Measurements from ENCODE around the gene ZNF488.

Gene ZNF488

GRCh38 chr10:47365431-47366180 lies 18.5 kb downstream of the ZNF488 start:
- no peak for DNase-seq

- DNase-seq: no peak
These were observed 19.2 kb downstream of the ZNF488 start for GRCh38 chr10:47364911-47365310.

- no peak for DNase-seq
These were observed 19.7 kb downstream of the ZNF488 start for GRCh38 chr10:47364366-47364765.

GRCh38 chr10:47363781-47364180 lies 20.3 kb downstream of the ZNF488 start:
- no peak for DNase-seq

- DNase-seq: no peak
These were observed 21.9 kb downstream of the ZNF488 start for GRCh38 chr10:47362199-47362598.

- no peak for DNase-seq
These were observed 22.8 kb downstream of the ZNF488 start for GRCh38 chr10:47361293-47361692.

- DNase-seq: no peak
These were observed 23.6 kb downstream of the ZNF488 start for GRCh38 chr10:47360419-47361040.

- DNase-seq: no peak
These were observed 24.3 kb downstream of the ZNF488 start for GRCh38 chr10:47359626-47360418.

GRCh38 chr10:47359101-47359500 lies 25.0 kb downstream of the ZNF488 start:
- no peak for DNase-seq

GRCh38 chr10:47358457-47358856 lies 25.6 kb downstream of the ZNF488 start:
- no peak for DNase-seq

GRCh38 chr10:47357911-47358310 lies 26.2 kb downstream of the ZNF488 start:
- DNase-seq: no peak

GRCh38 chr10:47357131-47357582 lies 26.9 kb downstream of the ZNF488 start:
- DNase-seq: no peak

GRCh38 chr10:47356708-47357107 lies 27.4 kb downstream of the ZNF488 start:
- DNase-seq: no peak

- DNase-seq: no peak
These were observed 29.2 kb downstream of the ZNF488 start for GRCh38 chr10:47354900-47355299.

GRCh38 chr10:47354165-47354564 lies 29.9 kb downstream of the ZNF488 start:
- DNase-seq: no peak

GRCh38 chr10:47353351-47353750 lies 30.7 kb downstream of the ZNF488 start:
- no peak for DNase-seq

GRCh38 chr10:47351899-47352815 lies 31.9 kb downstream of the ZNF488 start:
- DNase-seq: no peak

- no peak for DNase-seq
These were observed 33.1 kb downstream of the ZNF488 start for GRCh38 chr10:47350671-47351640.

- DNase-seq: no peak
These were observed 34.1 kb downstream of the ZNF488 start for GRCh38 chr10:47349941-47350371.

- no peak for DNase-seq
These were observed 34.6 kb downstream of the ZNF488 start for GRCh38 chr10:47349516-47349915.

Measured in cortex of kidney (tissue), 1 donor.